Esophagus muscularis mucosa (tissue), 4 donors: ENCODE measurements around the gene GJD2. TPM values are rescaled to one million over a fixed set of nuclear protein-coding genes. Genes with fewer than 3 reads are reported as not detected.

ENCODE experiments used
- DNase-seq: peaks from one replicate; pipeline ENCODE4 v3.0.0-alpha.2; 2017; ENCODE audit errors: extremely low spot score
- H3K27ac ChIP-seq, 4 donors: fragments of 200-600 bp; sonication (generic); replicated peaks in 1 of 4; 1 replicate in 3 of 4; 2 replicates in 1 of 4; pipeline ENCODE4 v1.5.1; 2016 to 2019; ENCODE audit warnings: mild to moderate bottlenecking in 1 of 4
- H3K27me3 ChIP-seq, 4 donors: fragments of 200-600 bp; sonication (generic); one replicate each; pipeline versions ENCODE4 v1.5.1 to v1.6.0; 2016 to 2019
- H3K36me3 ChIP-seq, 4 donors: fragments of 200-600 bp; sonication (generic); one replicate each; pipeline ENCODE4 v1.5.1; 2016 to 2019
- H3K4me1 ChIP-seq, 4 donors: fragments of 200-600 bp; sonication (generic); one replicate each; pipeline ENCODE4 v1.5.1; 2016 to 2019
- H3K4me3 ChIP-seq, 4 donors: fragments of 200-600 bp; sonication (generic); 1 replicate in 2 of 4; 2 replicates in 2 of 4; pipeline ENCODE4 v1.5.1; 2016 to 2019; ENCODE audit warnings: mild to moderate bottlenecking in 4 of 4, moderate library complexity in 1 of 4
- H3K9me3 ChIP-seq, 4 donors: fragments of 200-600 bp; sonication (generic); 1 replicate in 3 of 4; 2 replicates in 1 of 4; pipeline ENCODE4 v1.5.1; 2016 to 2019
- EP300 ChIP-seq: sonication (generic); formaldehyde crosslinking; IDR thresholded peaks from one replicate; pipeline ENCODE4 v1.6.1; 2017; ENCODE audit warnings: antibody characterized with exemption
- POLR2A ChIP-seq: fragments of 450-650 bp; IDR thresholded peaks from one replicate; pipeline ENCODE4 v1.6.1; 2017; ENCODE audit warnings: antibody characterized with exemption, moderate library complexity, mild to moderate bottlenecking, low read depth
- POLR2AphosphoS5 ChIP-seq, 2 donors: sonication (generic); formaldehyde crosslinking; IDR thresholded peaks; one replicate each; pipeline ENCODE4 v1.6.1; 2017; ENCODE audit warnings: antibody characterized with exemption in 2 of 2
- WGBS: methylation state at CpG from one replicate; pipeline ENCODE4 v1.1.5; 2018; 5-methylcytosine and 5-hydroxymethylcytosine counted together
- intact Hi-C: fragments of 100-400 bp; cut with DNase I; formaldehyde crosslinking; loops from one replicate; pipeline ENCODE4 v1.15.1; 2023
- total RNA-seq, 4 donors: library from RNA; depleted of rRNA; stranded (reverse); fragments of >200 nt; gene quantifications; one replicate each; pipeline versions ENCODE4 v1.1.0 to v1.2.1, GENCODE V29; 2016
- TF ChIP-seq, protein P1 (sequence below), 3 experiments: fragments of 200-600 bp in 2 of 3; fragments of 450-650 bp in 1 of 3; sonication (generic) in 2 of 3; IDR thresholded peaks; one replicate each; pipeline ENCODE4 v1.5.1; 2017 to 2019; ENCODE audit warnings: antibody characterized with exemption in 3 of 3, mild to moderate bottlenecking in 2 of 3, moderate library complexity in 1 of 3

GJD2 gene
- total RNA-seq, 4 donors from 2014 or later: not detected

DNA sequence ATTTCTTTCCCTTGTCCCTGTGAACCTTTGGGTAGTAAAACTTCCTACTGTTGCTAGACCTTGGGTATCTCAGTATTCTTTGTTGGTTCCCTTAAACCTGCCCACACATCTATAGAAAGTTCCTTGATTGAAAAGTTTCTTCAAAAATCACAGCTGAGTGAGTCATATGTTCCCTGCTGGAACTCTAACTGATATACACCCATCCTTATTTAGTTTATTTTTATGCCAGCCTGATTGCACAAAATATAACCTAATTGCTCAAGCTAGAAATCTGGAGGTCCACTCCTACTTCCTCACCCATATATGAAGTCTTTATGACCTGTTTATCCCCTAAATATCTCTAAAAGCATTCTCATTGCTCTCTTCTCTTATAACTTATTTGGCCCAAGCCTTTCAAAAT is 13.7 kb upstream of the GJD2 start:
- intact Hi-C loops: no loop called here
- Histone ChIP-seq H3K4me3 (no peak overlapping the region), H3K36me3 (no peaks in the 10 kb centered on the region), H3K9me3 (no peaks in the 10 kb centered on the region), H3K27ac (no peak overlapping the region), H3K4me1 (no peaks in the 10 kb centered on the region), H3K27me3 (no peaks in the 10 kb centered on the region)
- DNase-seq: no peak
- TF ChIP-seq, protein P1, sequence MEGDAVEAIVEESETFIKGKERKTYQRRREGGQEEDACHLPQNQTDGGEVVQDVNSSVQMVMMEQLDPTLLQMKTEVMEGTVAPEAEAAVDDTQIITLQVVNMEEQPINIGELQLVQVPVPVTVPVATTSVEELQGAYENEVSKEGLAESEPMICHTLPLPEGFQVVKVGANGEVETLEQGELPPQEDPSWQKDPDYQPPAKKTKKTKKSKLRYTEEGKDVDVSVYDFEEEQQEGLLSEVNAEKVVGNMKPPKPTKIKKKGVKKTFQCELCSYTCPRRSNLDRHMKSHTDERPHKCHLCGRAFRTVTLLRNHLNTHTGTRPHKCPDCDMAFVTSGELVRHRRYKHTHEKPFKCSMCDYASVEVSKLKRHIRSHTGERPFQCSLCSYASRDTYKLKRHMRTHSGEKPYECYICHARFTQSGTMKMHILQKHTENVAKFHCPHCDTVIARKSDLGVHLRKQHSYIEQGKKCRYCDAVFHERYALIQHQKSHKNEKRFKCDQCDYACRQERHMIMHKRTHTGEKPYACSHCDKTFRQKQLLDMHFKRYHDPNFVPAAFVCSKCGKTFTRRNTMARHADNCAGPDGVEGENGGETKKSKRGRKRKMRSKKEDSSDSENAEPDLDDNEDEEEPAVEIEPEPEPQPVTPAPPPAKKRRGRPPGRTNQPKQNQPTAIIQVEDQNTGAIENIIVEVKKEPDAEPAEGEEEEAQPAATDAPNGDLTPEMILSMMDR (IDR thresholded peaks at IDR 0.05): no peak

DNA sequence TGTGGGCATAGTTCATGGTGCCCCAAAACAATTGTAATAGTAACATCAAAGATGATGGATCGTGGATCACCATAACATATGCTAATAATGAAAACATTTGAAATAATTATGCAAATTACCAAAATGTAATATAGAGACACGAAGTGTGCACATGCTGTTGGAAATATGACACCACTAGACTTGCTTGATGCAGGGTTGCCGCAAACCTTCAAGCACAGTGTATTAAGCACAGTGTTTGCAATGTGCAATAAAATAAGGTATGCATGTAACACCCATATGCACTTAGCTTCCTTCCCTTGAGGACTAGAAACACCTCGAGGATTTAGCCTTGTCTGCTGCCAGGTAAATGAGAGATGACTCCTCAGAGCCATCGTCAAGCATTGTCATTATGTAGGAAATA is 10.9 kb upstream of the GJD2 start:
- 90% methylated on average over 5 of the region's 5 CpGs for WGBS
- intact Hi-C loops: no loop called here
- no peaks in the 10 kb centered on the region for H3K4me1 ChIP-seq
- H3K4me3 ChIP-seq: no peak overlapping the region
- TF ChIP-seq, protein P1 (IDR thresholded peaks at IDR 0.05): no peak
- TF ChIP-seq POLR2A (no peak), POLR2AphosphoS5 (IDR thresholded peaks at IDR 0.05) (no peak), EP300 (no peak)
- H3K27me3 ChIP-seq: peaks cover 0 to under 1% (median 0%) of the 10 kb centered on the region in 4 donors
- H3K27ac ChIP-seq: no peak overlapping the region
- H3K9me3 ChIP-seq: no peaks in the 10 kb centered on the region
- no peaks in the 10 kb centered on the region for H3K36me3 ChIP-seq
- DNase-seq: no peak

DNA sequence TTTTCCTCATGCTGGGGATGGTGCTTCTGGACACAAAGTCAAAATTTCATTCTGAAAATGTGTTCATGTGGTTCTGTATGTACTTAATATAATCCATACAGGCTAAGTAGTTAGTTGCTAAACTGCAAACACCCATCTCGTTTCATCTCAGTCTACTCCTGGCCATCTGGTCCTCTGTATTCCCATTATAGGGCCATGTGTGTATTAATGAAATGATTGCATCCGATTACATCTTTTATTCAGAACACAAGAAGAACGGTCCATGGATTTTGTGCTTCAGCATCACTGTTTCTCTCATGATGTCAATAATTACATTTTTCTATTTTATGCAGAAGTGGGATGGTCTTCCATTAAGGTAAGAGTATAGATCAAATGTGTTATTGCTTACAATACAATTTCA is 6.1 kb upstream of the GJD2 start:
- intact Hi-C loops: no loop called here
- Histone ChIP-seq H3K4me1 (no peaks in the 10 kb centered on the region), H3K27ac (no peak overlapping the region), H3K4me3 (no peak overlapping the region), H3K36me3 (no peaks in the 10 kb centered on the region), H3K9me3 (no peaks in the 10 kb centered on the region), H3K27me3 (peaks cover 0 to 11% (median 3%) of the 10 kb centered on the region in 4 donors)
- WGBS: 64% methylated on average over 3 of the region's 3 CpGs
- no peak for DNase-seq
- TF ChIP-seq EP300 (no peak), POLR2AphosphoS5 (IDR thresholded peaks at IDR 0.05) (no peak), POLR2A (no peak)
- TF ChIP-seq, protein P1 (IDR thresholded peaks at IDR 0.05): no peak

DNA sequence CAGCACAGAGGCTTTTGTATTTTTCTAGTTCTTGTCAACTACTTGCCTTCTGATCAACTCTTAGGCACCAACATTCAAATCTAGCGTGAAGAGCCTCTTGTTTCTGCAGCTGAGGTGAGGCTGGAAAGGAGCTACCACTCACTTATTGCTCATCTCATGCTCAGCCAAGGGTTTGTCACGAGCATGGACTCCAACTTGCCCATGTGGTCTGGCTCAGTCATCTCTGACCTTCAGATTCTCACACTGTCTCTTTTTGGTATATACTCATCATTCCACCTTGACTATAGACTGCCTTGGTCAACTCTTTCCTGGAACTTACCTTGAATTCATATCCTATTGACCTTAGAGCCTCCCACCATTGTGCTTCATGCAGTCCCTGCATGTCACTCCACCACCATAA is 5.2 kb upstream of the GJD2 start:
- no peaks in the 10 kb centered on the region for H3K36me3 ChIP-seq
- H3K9me3 ChIP-seq: no peaks in the 10 kb centered on the region
- intact Hi-C loops: no loop called here
- H3K27me3 ChIP-seq: peaks cover under 1 to 20% (median 9%) of the 10 kb centered on the region in 4 donors
- H3K4me1 ChIP-seq: peaks cover 2 to 5% (median 3%) of the 10 kb centered on the region in 4 donors
- WGBS: 75% methylated on average over 2 of the region's 2 CpGs
- no peak for DNase-seq
- TF ChIP-seq, protein P1 (IDR thresholded peaks at IDR 0.05): no peak
- no peak for TF ChIP-seq EP300
- no peak for TF ChIP-seq POLR2A
- no peak for TF ChIP-seq POLR2AphosphoS5 (IDR thresholded peaks at IDR 0.05)
- H3K27ac ChIP-seq: no peak overlapping the region
- no peak overlapping the region for H3K4me3 ChIP-seq

DNA sequence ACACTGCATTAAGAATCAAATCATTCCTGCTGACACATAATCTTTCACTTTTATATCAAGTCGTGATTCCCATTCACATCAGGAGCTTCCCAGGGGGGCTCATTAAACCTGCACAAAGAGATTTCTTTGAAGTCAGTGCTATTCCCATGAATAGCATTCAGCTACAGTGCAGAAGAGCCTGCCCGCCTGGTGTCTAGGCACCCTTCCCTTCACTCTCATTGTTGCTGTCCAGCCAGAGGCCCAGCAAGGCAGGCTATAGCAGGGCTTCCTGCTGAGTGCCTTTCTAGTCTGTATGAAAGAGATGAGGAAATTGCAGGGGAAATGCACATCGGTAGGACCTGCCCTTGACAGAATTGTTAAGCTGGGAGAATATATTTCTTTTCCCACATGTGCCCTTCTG is 4.5 kb upstream of the GJD2 start:
- Histone ChIP-seq H3K36me3 (no peaks in the 10 kb centered on the region), H3K4me3 (no peak overlapping the region), H3K27me3 (peaks cover 5 to 27% (median 15%) of the 10 kb centered on the region in 4 donors), H3K27ac (no peak overlapping the region), H3K9me3 (no peaks in the 10 kb centered on the region), H3K4me1 (peaks cover 9 to 12% (median 10%) of the 10 kb centered on the region in 4 donors)
- TF ChIP-seq POLR2AphosphoS5 (IDR thresholded peaks at IDR 0.05): no peak
- TF ChIP-seq EP300: no peak
- no peak for TF ChIP-seq POLR2A
- TF ChIP-seq, protein P1 (IDR thresholded peaks at IDR 0.05): no peak
- 60% methylated on average over 3 of the region's 3 CpGs for WGBS
- no peak for DNase-seq
- intact Hi-C loops: no loop called here
